ENCODE measurements around the gene LRRC45.

The LRRC45 gene

GRCh38 chr17:81983011-81983638, 40.0 kb upstream of the LRRC45 start:
- TF ChIP-seq POLR2A (IDR thresholded peaks at IDR 0.05; ENCODE audit: low read depth, low read length) (no peak), TAF1 (IDR thresholded peaks at IDR 0.05; ENCODE audit: low read depth, low read length) (no peak), SPI1 (IDR thresholded peaks at IDR 0.05; ENCODE audit: low read depth, low read length) (no peak), POU2F2 (IDR thresholded peaks at IDR 0.05; ENCODE audit: low read depth, low read length) (no peak), POLR2AphosphoS5 (IDR thresholded peaks at IDR 0.05; ENCODE audit: low read depth, low read length) (no peak), PAX5 (IDR thresholded peaks at IDR 0.05; ENCODE audit: insufficient read depth, low read length, severe bottlenecking) (no peak)
- no peak for DNase-seq (ENCODE audit: insufficient read length, low spot score)
- no peak for FAIRE-seq

GRCh38 chr17:81983639-81984373, 39.3 kb upstream of the LRRC45 start:
- DNase-seq (ENCODE audit: insufficient read length, low spot score) (no peak), FAIRE-seq (no peak)
- no peak for TF ChIP-seq PAX5 (IDR thresholded peaks at IDR 0.05; ENCODE audit: insufficient read depth, low read length, severe bottlenecking)
- TF ChIP-seq POLR2AphosphoS5 (IDR thresholded peaks at IDR 0.05; ENCODE audit: low read depth, low read length), result no peak
- no peak for TF ChIP-seq POLR2A (IDR thresholded peaks at IDR 0.05; ENCODE audit: low read depth, low read length)
- no peak for TF ChIP-seq SPI1 (IDR thresholded peaks at IDR 0.05; ENCODE audit: low read depth, low read length)
- no peak for TF ChIP-seq POU2F2 (IDR thresholded peaks at IDR 0.05; ENCODE audit: low read depth, low read length)
- TF ChIP-seq TAF1 (IDR thresholded peaks at IDR 0.05; ENCODE audit: low read depth, low read length), result no peak

- FAIRE-seq (peak; percentile 66), DNase-seq (ENCODE audit: insufficient read length, low spot score) (no peak)
- TF ChIP-seq POU2F2 (IDR thresholded peaks at IDR 0.05; ENCODE audit: low read depth, low read length) (peak; percentile 67; the same call in 1 of the 2 replicates), POLR2A (IDR thresholded peaks at IDR 0.05; ENCODE audit: low read depth, low read length) (no peak), POLR2AphosphoS5 (IDR thresholded peaks at IDR 0.05; ENCODE audit: low read depth, low read length) (peak; percentile 70)
Observed at GRCh38 chr17:81984773-81985410, 38.2 kb upstream of the LRRC45 start.

- no peak for TF ChIP-seq POLR2A (IDR thresholded peaks at IDR 0.05; ENCODE audit: low read depth, low read length)
- no peak for TF ChIP-seq SPI1 (IDR thresholded peaks at IDR 0.05; ENCODE audit: low read depth, low read length)
- TF ChIP-seq POLR2AphosphoS5 (IDR thresholded peaks at IDR 0.05; ENCODE audit: low read depth, low read length), result no peak
- TF ChIP-seq PAX5 (IDR thresholded peaks at IDR 0.05; ENCODE audit: insufficient read depth, low read length, severe bottlenecking), result no peak
- no peak for TF ChIP-seq TAF1 (IDR thresholded peaks at IDR 0.05; ENCODE audit: low read depth, low read length)
- TF ChIP-seq POU2F2 (IDR thresholded peaks at IDR 0.05; ENCODE audit: low read depth, low read length), result no peak
- FAIRE-seq (no peak), DNase-seq (ENCODE audit: insufficient read length, low spot score) (no peak)
Observed at GRCh38 chr17:81986606-81987005, 36.5 kb upstream of the LRRC45 start.

GRCh38 chr17:81987161-81987770, 35.8 kb upstream of the LRRC45 start:
- TF ChIP-seq POLR2A (IDR thresholded peaks at IDR 0.05; ENCODE audit: low read depth, low read length), result no peak
- TF ChIP-seq POU2F2 (IDR thresholded peaks at IDR 0.05; ENCODE audit: low read depth, low read length), result no peak
- TF ChIP-seq POLR2AphosphoS5 (IDR thresholded peaks at IDR 0.05; ENCODE audit: low read depth, low read length), result no peak
- no peak for TF ChIP-seq SPI1 (IDR thresholded peaks at IDR 0.05; ENCODE audit: low read depth, low read length)
- TF ChIP-seq PAX5 (IDR thresholded peaks at IDR 0.05; ENCODE audit: insufficient read depth, low read length, severe bottlenecking), result no peak
- TF ChIP-seq TAF1 (IDR thresholded peaks at IDR 0.05; ENCODE audit: low read depth, low read length), result no peak
- FAIRE-seq, result no peak
- no peak for DNase-seq (ENCODE audit: insufficient read length, low spot score)

- no peak for TF ChIP-seq POU2F2 (IDR thresholded peaks at IDR 0.05; ENCODE audit: low read depth, low read length)
- TF ChIP-seq POLR2A (IDR thresholded peaks at IDR 0.05; ENCODE audit: low read depth, low read length), result no peak
- TF ChIP-seq POLR2AphosphoS5 (IDR thresholded peaks at IDR 0.05; ENCODE audit: low read depth, low read length), result no peak
- TF ChIP-seq TAF1 (IDR thresholded peaks at IDR 0.05; ENCODE audit: low read depth, low read length), result no peak
- no peak for TF ChIP-seq SPI1 (IDR thresholded peaks at IDR 0.05; ENCODE audit: low read depth, low read length)
- TF ChIP-seq PAX5 (IDR thresholded peaks at IDR 0.05; ENCODE audit: insufficient read depth, low read length, severe bottlenecking), result no peak
- DNase-seq (ENCODE audit: insufficient read length, low spot score) (no peak), FAIRE-seq (no peak)
Observed at GRCh38 chr17:81990836-81991683, 32.0 kb upstream of the LRRC45 start.

GRCh38 chr17:81991684-81992305, 31.3 kb upstream of the LRRC45 start:
- FAIRE-seq, result no peak
- TF ChIP-seq TAF1 (IDR thresholded peaks at IDR 0.05; ENCODE audit: low read depth, low read length) (no peak), POLR2AphosphoS5 (IDR thresholded peaks at IDR 0.05; ENCODE audit: low read depth, low read length) (no peak), PAX5 (IDR thresholded peaks at IDR 0.05; ENCODE audit: insufficient read depth, low read length, severe bottlenecking) (no peak), POU2F2 (IDR thresholded peaks at IDR 0.05; ENCODE audit: low read depth, low read length) (no peak), SPI1 (IDR thresholded peaks at IDR 0.05; ENCODE audit: low read depth, low read length) (no peak), POLR2A (IDR thresholded peaks at IDR 0.05; ENCODE audit: low read depth, low read length) (no peak)
- no peak for DNase-seq (ENCODE audit: insufficient read length, low spot score)
